Omental fat pad (tissue), 4 donors: ENCODE data around the gene HIRA. TPM values are rescaled to one million over a fixed set of nuclear protein-coding genes. Genes with fewer than 3 reads are reported as not detected.

Experiments
- ATAC-seq: fragments of 150-250 bp; one replicate; pipeline ENCODE4 v1.9.1; 2016; ENCODE audit warnings: mild to moderate bottlenecking, moderate library complexity; ENCODE audit not compliant: low FRiP score
- DNase-seq: peaks from one replicate; pipeline ENCODE4 v3.0.0-alpha.2; 2019; ENCODE audit warnings: low spot score
- CTCF ChIP-seq, 3 donors: fragments of 450-650 bp; IDR thresholded peaks; one replicate each; pipeline ENCODE4 v1.5.1; 2016 to 2017; ENCODE audit warnings: antibody characterized with exemption in 3 of 3, mild to moderate bottlenecking in 3 of 3, moderate library complexity in 2 of 3
- total RNA-seq, 4 donors: library from RNA; depleted of rRNA; stranded (reverse); fragments of >200 nt; gene quantifications; one replicate each; pipeline ENCODE4 v1.1.0, GENCODE V29; 2016

HIRA gene
- total RNA-seq, 4 donors from 2014 or later = 20.8 to 32.7 (median 22.6) TPM

- ATAC-seq = no peak
Measured at GRCh38 chr22:19419464-19420178, 11.9 kb downstream of the HIRA start.

GRCh38 chr22:19419086-19419463 lies 12.5 kb downstream of the HIRA start:
- no peak for DNase-seq
- no peak for TF ChIP-seq CTCF (IDR thresholded peaks at IDR 0.05)
- no peak for ATAC-seq

More at GRCh38 chr22:19419464-19420178, 11.9 kb downstream of the HIRA start:
- TF ChIP-seq CTCF (IDR thresholded peaks at IDR 0.05) = no peak
- no peak for DNase-seq

- no peak for DNase-seq
- TF ChIP-seq CTCF (IDR thresholded peaks at IDR 0.05) = no peak
- no peak for ATAC-seq
Measured at GRCh38 chr22:19412923-19413322, 18.6 kb downstream of the HIRA start.

- DNase-seq (no peak), ATAC-seq (no peak)
- no peak for TF ChIP-seq CTCF (IDR thresholded peaks at IDR 0.05)
Measured at GRCh38 chr22:19412478-19412877, 19.1 kb downstream of the HIRA start.

GRCh38 chr22:19411690-19412045 lies 19.9 kb downstream of the HIRA start:
- DNase-seq (no peak), ATAC-seq (no peak)
- no peak for TF ChIP-seq CTCF (IDR thresholded peaks at IDR 0.05)

- no peak for TF ChIP-seq CTCF (IDR thresholded peaks at IDR 0.05)
- DNase-seq = no peak
- no peak for ATAC-seq
Measured at GRCh38 chr22:19410941-19411689, 20.4 kb downstream of the HIRA start.
